ENCODE data around the gene TRMT10B.

TRMT10B gene

GRCh38 chr9:37784616-37785483 is 31.2 kb downstream of the TRMT10B start, which contains the start of gene EXOSC3:
TSS of gene EXOSC3 (minus strand) at chr9:37785064. CDS start at chr9:37785044, 20 bp downstream.
- TF ChIP-seq SP1 (IDR thresholded peaks at IDR 0.05) (no peak), ELF4 (IDR thresholded peaks at IDR 0.05) (peak; percentile 87), FOXK2 (IDR thresholded peaks at IDR 0.05) (no peak), ARNT (IDR thresholded peaks at IDR 0.05) (no peak), PKNOX1 (IDR thresholded peaks at IDR 0.05) (peak; percentile 61), L3MBTL2 (conservative IDR thresholded peaks at IDR 0.05) (peak; percentile 75), TARDBP (IDR thresholded peaks at IDR 0.05) (no peak)
- ChIA-PET POLR2A (interaction anchor here (0.6 to 2.8 kb wide), 14 partner anchors 9 to 320 kb away, joined by 3 to 19 read pairs (median 4); partner anchors contain the start of genes DCAF10, SLC25A51, TOMM5 and ZBTB5), CTCF (no interaction called here)
- DNase-seq (ENCODE audit: extremely low spot score), result peak; percentile 83

GRCh38 chr9:37787059-37787458 is 33.5 kb downstream of the TRMT10B start:
- DNase-seq (ENCODE audit: extremely low spot score), result no peak
- POLR2A ChIA-PET, result no interaction called here
- TF ChIP-seq CTBP1 (IDR thresholded peaks at IDR 0.05; ENCODE audit: borderline replicate concordance) (no peak), NFRKB (IDR thresholded peaks at IDR 0.05) (no peak), FOXM1 (IDR thresholded peaks at IDR 0.05; ENCODE audit: borderline replicate concordance) (no peak), L3MBTL2 (conservative IDR thresholded peaks at IDR 0.05) (no peak), SP1 (IDR thresholded peaks at IDR 0.05) (no peak), LEF1 (IDR thresholded peaks at IDR 0.05; ENCODE audit: borderline replicate concordance) (no peak)
- CTCF ChIA-PET, result no interaction called here

GRCh38 chr9:37788332-37788731 is 34.7 kb downstream of the TRMT10B start:
- TF ChIP-seq LEF1 (IDR thresholded peaks at IDR 0.05; ENCODE audit: borderline replicate concordance), result no peak
- no peak for TF ChIP-seq SP1 (IDR thresholded peaks at IDR 0.05)
- no peak for TF ChIP-seq HDGF (IDR thresholded peaks at IDR 0.05; ENCODE audit: borderline replicate concordance)
- no peak for TF ChIP-seq NFRKB (IDR thresholded peaks at IDR 0.05)
- no peak for TF ChIP-seq FOXM1 (IDR thresholded peaks at IDR 0.05; ENCODE audit: borderline replicate concordance)
- no peak for TF ChIP-seq L3MBTL2 (conservative IDR thresholded peaks at IDR 0.05)
- TF ChIP-seq BHLHE40 (IDR thresholded peaks at IDR 0.05; ENCODE audit: borderline replicate concordance), result no peak
- no peak for TF ChIP-seq ZNF384 (IDR thresholded peaks at IDR 0.05)
- no peak for TF ChIP-seq SUZ12 (IDR thresholded peaks at IDR 0.05)
- ChIA-PET POLR2A (no interaction called here), CTCF (no interaction called here)
- no peak for DNase-seq (ENCODE audit: extremely low spot score)

- no peak for TF ChIP-seq BHLHE40 (IDR thresholded peaks at IDR 0.05; ENCODE audit: borderline replicate concordance)
- no peak for TF ChIP-seq NFRKB (IDR thresholded peaks at IDR 0.05)
- no peak for TF ChIP-seq TARDBP (IDR thresholded peaks at IDR 0.05)
- no peak for TF ChIP-seq SUZ12 (IDR thresholded peaks at IDR 0.05)
- TF ChIP-seq ZNF384 (IDR thresholded peaks at IDR 0.05), result no peak
- no peak for TF ChIP-seq HDGF (IDR thresholded peaks at IDR 0.05; ENCODE audit: borderline replicate concordance)
- no peak for TF ChIP-seq L3MBTL2 (conservative IDR thresholded peaks at IDR 0.05)
- TF ChIP-seq FOXA1 (IDR thresholded peaks at IDR 0.05), result no peak
- TF ChIP-seq SP1 (IDR thresholded peaks at IDR 0.05), result no peak
- no peak for TF ChIP-seq FOXK2 (IDR thresholded peaks at IDR 0.05)
- no peak for TF ChIP-seq ELF4 (IDR thresholded peaks at IDR 0.05)
- no peak for TF ChIP-seq CTBP1 (IDR thresholded peaks at IDR 0.05; ENCODE audit: borderline replicate concordance)
- TF ChIP-seq LEF1 (IDR thresholded peaks at IDR 0.05; ENCODE audit: borderline replicate concordance), result no peak
- TF ChIP-seq FOXM1 (IDR thresholded peaks at IDR 0.05; ENCODE audit: borderline replicate concordance), result no peak
- no peak for TF ChIP-seq PKNOX1 (IDR thresholded peaks at IDR 0.05)
- TF ChIP-seq ARNT (IDR thresholded peaks at IDR 0.05), result no peak
- POLR2A ChIA-PET, result no interaction called here
- CTCF ChIA-PET, result no interaction called here
- no peak for DNase-seq (ENCODE audit: extremely low spot score)
These were observed 36.5 kb downstream of the TRMT10B start for GRCh38 chr9:37790096-37790495.

- CTCF ChIA-PET, result no interaction called here
- TF ChIP-seq ELF4 (IDR thresholded peaks at IDR 0.05) (no peak), FOXM1 (IDR thresholded peaks at IDR 0.05; ENCODE audit: borderline replicate concordance) (no peak), FOXK2 (IDR thresholded peaks at IDR 0.05) (no peak), NFRKB (IDR thresholded peaks at IDR 0.05) (no peak), SUZ12 (IDR thresholded peaks at IDR 0.05) (no peak), CTBP1 (IDR thresholded peaks at IDR 0.05; ENCODE audit: borderline replicate concordance) (no peak), PKNOX1 (IDR thresholded peaks at IDR 0.05) (no peak), ZNF384 (IDR thresholded peaks at IDR 0.05) (no peak), BHLHE40 (IDR thresholded peaks at IDR 0.05; ENCODE audit: borderline replicate concordance) (no peak), FOXA1 (IDR thresholded peaks at IDR 0.05) (no peak), L3MBTL2 (conservative IDR thresholded peaks at IDR 0.05) (no peak)
- POLR2A ChIA-PET, result no interaction called here
- DNase-seq (ENCODE audit: extremely low spot score), result no peak
These were observed 38.5 kb downstream of the TRMT10B start for GRCh38 chr9:37792122-37792521.

- ChIA-PET POLR2A (interaction anchor here (1.6 kb wide), 1 partner anchor 11 kb away, joined by 7 read pairs; the partner anchor contains the start of gene EXOSC3), CTCF (no interaction called here)
- no peak for DNase-seq (ENCODE audit: extremely low spot score)
- TF ChIP-seq CTBP1 (IDR thresholded peaks at IDR 0.05; ENCODE audit: borderline replicate concordance) (no peak), ELF4 (IDR thresholded peaks at IDR 0.05) (no peak), ZNF384 (IDR thresholded peaks at IDR 0.05) (no peak), FOXM1 (IDR thresholded peaks at IDR 0.05; ENCODE audit: borderline replicate concordance) (no peak), SUZ12 (IDR thresholded peaks at IDR 0.05) (no peak), BHLHE40 (IDR thresholded peaks at IDR 0.05; ENCODE audit: borderline replicate concordance) (no peak), PKNOX1 (IDR thresholded peaks at IDR 0.05) (no peak), ARNT (IDR thresholded peaks at IDR 0.05) (no peak)
These were observed 42.6 kb downstream of the TRMT10B start for GRCh38 chr9:37796232-37796631.

All from HEK293T (cell line).